H1 (cell line): ENCODE measurements around the gene UROD. TPM values are rescaled to one million over a fixed set of nuclear protein-coding genes. Genes with fewer than 3 reads are reported as not detected.
A peak's percentile ranks its signal among the peaks of the same experiment; 100 is the strongest.

Source experiments
- CTCF ChIA-PET: fragments of 300-600 bp; sonication (Branson Sonifier 250); formaldehyde crosslinking; loops from one replicate; lab custom pipeline; 2021; ENCODE audit not compliant: partially characterized antibody; lab: Charles Lee
- POLR2A ChIA-PET: fragments of 300-600 bp; sonication (Branson Sonifier 250); formaldehyde crosslinking; loops from one replicate; lab custom pipeline; 2021; ENCODE audit warnings: inconsistent platforms; ENCODE audit not compliant: partially characterized antibody; lab: Charles Lee
- DNase-seq, 2 experiments: peaks; one replicate each; pipeline versions ENCODE4 v3.0.0 to v3.0.0-alpha.2; 2010 to 2022; ENCODE audit warnings: low spot score in 2 of 2, low read depth in 1 of 2, mixed read lengths in 1 of 2
- FAIRE-seq: peaks from 2 replicates; lab custom pipeline; 2011; peaks lifted over from hg19 to GRCh38; lab: Jason Lieb, UNC
- H2AFZ ChIP-seq: 2 replicates; pipeline ENCODE4 v1.8.1; 2012; ENCODE audit warnings: low read length, inconsistent platforms
- H2AK5ac ChIP-seq: 2 replicates; pipeline ENCODE4 v1.6.1; 2013; ENCODE audit warnings: low read depth, low read length
- H2BK120ac ChIP-seq: replicated peaks from 2 replicates; pipeline ENCODE3; 2013; ENCODE audit warnings: low read depth, low read length, inconsistent platforms
- H2BK12ac ChIP-seq: 2 replicates; pipeline ENCODE4 v1.6.1; 2013; ENCODE audit warnings: low read depth, low read length
- H2BK15ac ChIP-seq: 2 replicates; pipeline ENCODE4 v1.6.1; 2013; ENCODE audit warnings: low read length
- H2BK20ac ChIP-seq: 2 replicates; pipeline ENCODE4 v1.6.1; 2013; ENCODE audit warnings: low read length
- H2BK5ac ChIP-seq: 2 replicates; pipeline ENCODE4 v1.6.1; 2013; ENCODE audit warnings: low read depth, low read length
- H3K14ac ChIP-seq: 2 replicates; pipeline ENCODE4 v1.6.1; 2013; ENCODE audit warnings: inconsistent platforms; ENCODE audit not compliant: insufficient read length
- H3K18ac ChIP-seq: 2 replicates; pipeline ENCODE4 v1.6.1; 2013; ENCODE audit warnings: low read length; ENCODE audit errors: extremely low read depth
- H3K23ac ChIP-seq: 2 replicates; pipeline ENCODE4 v1.6.1; 2013; ENCODE audit warnings: inconsistent platforms; ENCODE audit not compliant: insufficient read length
- H3K23me2 ChIP-seq: 2 replicates; pipeline ENCODE4 v1.6.1; 2013; ENCODE audit warnings: low read depth, low read length
- H3K27ac ChIP-seq: 2 replicates; pipeline ENCODE4 v1.6.1; 2011; ENCODE audit warnings: low read depth, low read length, inconsistent platforms
- H3K27me3 ChIP-seq, 4 experiments: replicated peaks in 1 of 4; 1 replicate in 1 of 4; 2 replicates in 3 of 4; pipeline versions ENCODE4 v1.6.1 to v1.8.1; 2011 to 2013; ENCODE audit warnings: low read length in 3 of 4, mild to moderate bottlenecking in 3 of 4, inconsistent platforms in 2 of 4, mixed read lengths in 2 of 4, moderate library complexity in 1 of 4; ENCODE audit not compliant: control insufficient read depth in 3 of 4, insufficient read depth in 3 of 4; ENCODE audit errors: extremely low read depth in 1 of 4
- H3K36me3 ChIP-seq, 4 experiments: 2 replicates each; pipeline versions ENCODE4 v1.6.1 to v1.8.1; 2011 to 2013; ENCODE audit warnings: mild to moderate bottlenecking in 4 of 4, low read length in 3 of 4, moderate library complexity in 2 of 4, control low read depth in 1 of 4, inconsistent platforms in 1 of 4; ENCODE audit not compliant: insufficient read depth in 4 of 4, control insufficient read depth in 2 of 4
- H3K4ac ChIP-seq: replicated peaks from 2 replicates; pipeline ENCODE3; 2013; ENCODE audit warnings: low read length, low read depth, mixed read lengths, inconsistent platforms; ENCODE audit not compliant: insufficient read length
- H3K4me1 ChIP-seq, 4 experiments: replicated peaks in 1 of 4; 1 replicate in 1 of 4; 2 replicates in 3 of 4; pipeline versions ENCODE4 v1.6.1 to v1.8.1; 2011 to 2013; ENCODE audit warnings: low read length in 3 of 4, inconsistent platforms in 2 of 4, mixed read lengths in 1 of 4; ENCODE audit not compliant: insufficient read depth in 4 of 4, control insufficient read depth in 3 of 4
- H3K4me2 ChIP-seq, 2 experiments: 2 replicates each; pipeline versions ENCODE4 v1.6.1 to v1.8.1; 2011 to 2013; ENCODE audit warnings: low read depth in 2 of 2, low read length in 2 of 2, control low read depth in 1 of 2, inconsistent platforms in 1 of 2, mild to moderate bottlenecking in 1 of 2; ENCODE audit not compliant: insufficient read depth in 1 of 2
- H3K4me3 ChIP-seq, 4 experiments: fragments of 200-600, 300-600 bp in 1 of 4; sonication (generic), shearing (Covaris generic), sonication (Bioruptor Twin) in 1 of 4; 2 replicates each; pipeline versions ENCODE4 v1.5.1 to v1.8.1; 2011 to 2016; ENCODE audit warnings: low read length in 4 of 4, low read depth in 3 of 4, control low read depth in 2 of 4, inconsistent platforms in 2 of 4, mild to moderate bottlenecking in 2 of 4, mixed read lengths in 1 of 4, moderate library complexity in 1 of 4; ENCODE audit not compliant: insufficient read depth in 2 of 4; ENCODE audit errors: extremely low read depth in 1 of 4
- H3K56ac ChIP-seq: replicated peaks from 2 replicates; pipeline ENCODE3; 2013; ENCODE audit warnings: low read depth, mild to moderate bottlenecking, mixed read lengths, low read length, inconsistent platforms; ENCODE audit not compliant: insufficient read length
- H3K79me1 ChIP-seq: 2 replicates; pipeline ENCODE4 v1.6.1; 2013; ENCODE audit warnings: low read depth, low read length, control low read depth
- H3K79me2 ChIP-seq, 2 experiments: 2 replicates each; pipeline versions ENCODE4 v1.6.1 to v1.8.1; 2012 to 2013; ENCODE audit warnings: low read length in 2 of 2, mild to moderate bottlenecking in 2 of 2, inconsistent platforms in 1 of 2; ENCODE audit not compliant: insufficient read depth in 2 of 2, control insufficient read depth in 1 of 2
- H3K9ac ChIP-seq, 4 experiments: replicated peaks in 1 of 4; 1 replicate in 1 of 4; 2 replicates in 3 of 4; pipeline versions ENCODE4 v1.6.1 to v1.8.1; 2011 to 2013; ENCODE audit warnings: low read depth in 3 of 4, low read length in 3 of 4, control low read depth in 2 of 4, mild to moderate bottlenecking in 2 of 4, moderate library complexity in 2 of 4, inconsistent platforms in 1 of 4; ENCODE audit errors: extremely low read depth in 1 of 4
- H3K9me3 ChIP-seq, 2 experiments: 2 replicates each; pipeline versions ENCODE4 v1.6.1 to v1.8.1; 2012 to 2013; ENCODE audit warnings: mild to moderate bottlenecking in 2 of 2, moderate library complexity in 2 of 2, control low read depth in 1 of 2, inconsistent platforms in 1 of 2, low read depth in 1 of 2, low read length in 1 of 2, mixed read lengths in 1 of 2; ENCODE audit not compliant: insufficient read depth in 2 of 2
- H4K20me1 ChIP-seq, 2 experiments: replicated peaks in 1 of 2; 2 replicates each; pipeline versions ENCODE3 to v1.8.1; 2011 to 2013; ENCODE audit warnings: inconsistent platforms in 2 of 2, low read length in 2 of 2, mild to moderate bottlenecking in 1 of 2; ENCODE audit not compliant: insufficient read depth in 2 of 2, control insufficient read depth in 1 of 2
- H4K5ac ChIP-seq: 2 replicates; pipeline ENCODE4 v1.6.1; 2013; ENCODE audit warnings: low read length, low read depth, mixed read lengths, inconsistent platforms; ENCODE audit not compliant: insufficient read length
- H4K8ac ChIP-seq: 2 replicates; pipeline ENCODE4 v1.8.0; 2013; ENCODE audit warnings: mild to moderate bottlenecking, moderate library complexity, low read length, inconsistent platforms; ENCODE audit not compliant: insufficient read depth; ENCODE audit errors: extremely low read depth
- H4K91ac ChIP-seq: replicated peaks from 2 replicates; pipeline ENCODE3; 2013; ENCODE audit warnings: low read length, mixed read lengths, inconsistent platforms; ENCODE audit not compliant: insufficient read length
- BCL11A ChIP-seq, 2 experiments: IDR thresholded peaks; one replicate each; pipeline ENCODE4 v1.6.1; 2011; ENCODE audit warnings: low read depth in 2 of 2, low read length in 2 of 2, mild to moderate bottlenecking in 2 of 2
- CHD2 ChIP-seq: IDR thresholded peaks from 2 replicates; pipeline ENCODE4 v1.6.1; 2012; ENCODE audit warnings: low read length, improper control_type of control experiment
- POLR2AphosphoS5 ChIP-seq: IDR thresholded peaks from 2 replicates; pipeline ENCODE4 v1.6.1; 2011; ENCODE audit warnings: low read depth, low read length
- RBBP5 ChIP-seq: IDR thresholded peaks from 2 replicates; pipeline ENCODE4 v1.7.1; 2012; ENCODE audit warnings: low read depth, mild to moderate bottlenecking, inconsistent platforms, low read length, moderate library complexity, borderline replicate concordance
- RNF2 ChIP-seq: fragments of 200-900, 300-1000 bp; sonication (generic); IDR thresholded peaks from 2 replicates; pipeline ENCODE4 v1.7.1; 2016; ENCODE audit warnings: borderline replicate concordance, low read depth, mild to moderate bottlenecking, antibody characterized with exemption, low read length; ENCODE audit not compliant: poor library complexity, severe bottlenecking; ENCODE audit errors: missing control alignments
- SRF ChIP-seq: IDR thresholded peaks from 2 replicates; pipeline ENCODE4 v1.6.1; 2011; ENCODE audit warnings: mild to moderate bottlenecking, low read depth, low read length, moderate library complexity
- WGBS, 2 experiments: shearing (Covaris generic) in 1 of 2; methylation state at CpG; one replicate each; pipeline versions ENCODE4 v1.1.6 to v1.1.7; 2013 to 2015; ENCODE audit warnings: low lambda C conversion rate in 2 of 2, mixed read lengths in 2 of 2, inconsistent platforms in 1 of 2, low coverage in 1 of 2, missing lambda C conversion rate in 1 of 2; ENCODE audit not compliant: insufficient replicate concordance in 2 of 2, insufficient coverage in 1 of 2, insufficient read length in 1 of 2; ENCODE audit errors: extremely low coverage in 1 of 2, missing lambda C conversion rate in 1 of 2; 5-methylcytosine and 5-hydroxymethylcytosine counted together
- polyA plus RNA-seq, 7 experiments: library from polyadenylated mRNA; depleted of rRNA in 3 of 7; stranded (reverse) in 5 of 7; unstranded in 2 of 7; fragments of >200 nt in 5 of 7; fragments of 200-250 nt in 2 of 7; gene quantifications; 1 replicate in 5 of 7; 2 replicates in 1 of 7; 4 replicates in 1 of 7; pipeline versions ENCODE4 v1.2.1 to v1.2.3, GENCODE V29; 2011 to 2013; ENCODE audit warnings: missing spikeins in 2 of 7, mixed read lengths in 2 of 7
- total RNA-seq: library from RNA; stranded (reverse); fragmentation: NEBNext Ultra II Directional; extraction: Animal tissue kit (Norgen Biotek cat#: 25700); gene quantifications from 2 replicates; pipeline ENCODE4 v1.2.1, GENCODE V29; 2021
- TF ChIP-seq, protein P1 (sequence below), 3 experiments: IDR thresholded peaks; 1 replicate in 2 of 3; 2 replicates in 1 of 3; pipeline versions ENCODE4 v1.5.1 to v1.6.1; 2011; ENCODE audit warnings: low read length in 3 of 3, mild to moderate bottlenecking in 3 of 3, inconsistent platforms in 2 of 3, low read depth in 1 of 3, moderate library complexity in 1 of 3; ENCODE audit not compliant: insufficient read depth in 1 of 3; ENCODE audit errors: control extremely low read depth in 1 of 3
- TF ChIP-seq, protein P2 (sequence below): IDR thresholded peaks from 2 replicates; pipeline ENCODE4 v1.6.1; 2012; ENCODE audit warnings: inconsistent platforms

Gene UROD
- total and polyA plus RNA-seq, 2 of the 8 experiments (the other 6 are each of a cell fraction or from before 2014, with no cell fraction given), result 86.6 to 220 TPM

DNA sequence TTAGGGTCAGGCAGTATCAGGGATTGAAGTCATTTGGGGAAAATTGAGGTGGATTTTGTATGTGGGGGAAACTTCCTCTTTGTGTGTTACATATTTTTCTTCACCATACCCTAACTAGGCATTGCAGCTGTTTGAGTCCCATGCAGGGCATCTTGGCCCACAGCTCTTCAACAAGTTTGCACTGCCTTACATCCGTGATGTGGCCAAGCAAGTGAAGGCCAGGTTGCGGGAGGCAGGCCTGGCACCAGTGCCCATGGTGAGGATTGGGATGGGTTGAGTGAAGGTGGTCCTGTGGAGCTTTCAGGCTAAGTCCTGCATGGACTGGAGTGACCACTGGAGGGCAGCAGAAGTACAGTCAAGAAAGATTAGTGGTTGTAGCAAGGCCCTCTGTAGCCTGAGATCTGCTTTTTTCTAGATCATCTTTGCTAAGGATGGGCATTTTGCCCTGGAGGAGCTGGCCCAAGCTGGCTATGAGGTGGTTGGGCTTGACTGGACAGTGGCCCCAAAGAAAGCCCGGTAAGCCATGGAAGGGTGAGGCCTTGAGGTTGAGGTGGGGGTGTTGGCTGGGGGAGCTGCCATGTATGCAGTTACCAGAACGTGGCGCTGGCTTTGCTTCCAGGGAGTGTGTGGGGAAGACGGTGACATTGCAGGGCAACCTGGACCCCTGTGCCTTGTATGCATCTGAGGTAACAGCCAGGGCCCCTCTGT lies 2.4 kb downstream of the UROD start:
- H3K4me2 ChIP-seq, result no peak overlapping the region
- H2BK12ac ChIP-seq, result no peak overlapping the region
- H3K36me3 ChIP-seq, result 0 out of 8 replicates have a peak, but pooled peaks cover 0 to 4% (median 2%) of the 10 kb centered on the region in 4 experiments
- no peak overlapping the region for H3K14ac ChIP-seq
- no peak overlapping the region for H2AFZ ChIP-seq
- DNase-seq, result peak in 1 of 2 experiments; percentile 90
- peaks cover 5 to 10% (median 6%) of the 10 kb centered on the region in 4 experiments; a peak in 6 of 7 replicates for H3K4me1 ChIP-seq
- H3K4me3 ChIP-seq, result no peak overlapping the region
- ChIA-PET CTCF (interaction anchor here (0.5 to 15.4 kb wide), 50 partner anchors 9 to 555 kb away, joined by 3 to 424 read pairs (median 4); partner anchors contain the start of genes EIF2B3, HPDL, MUTYH and RPS8), POLR2A (interaction anchor here (0.6 to 3.3 kb wide), 10 partner anchors 9 to 507 kb away, joined by 3 to 13 read pairs (median 4); partner anchors contain the start of genes EIF2B3, HPDL, MUTYH and PRDX1)
- no peak overlapping the region for H4K5ac ChIP-seq
- H3K27me3 ChIP-seq, result no peaks in the 10 kb centered on the region
- H3K18ac ChIP-seq, result no peak overlapping the region
- H3K79me2 ChIP-seq, result no peaks in the 10 kb centered on the region; a peak in 1 of 4 replicates
- no peak overlapping the region for H2BK20ac ChIP-seq
- H3K23ac ChIP-seq, result no peak overlapping the region
- H3K4ac ChIP-seq, result no peak overlapping the region
- 70% methylated on average over 6 of the region's 6 CpGs; no CpG with 5 or more reads in 1 of the 2 experiments for WGBS, 2 experiments
- peak; percentile 92 for FAIRE-seq
- no peaks in the 10 kb centered on the region for H3K9me3 ChIP-seq
- H3K9ac ChIP-seq, result no peak overlapping the region
- H3K79me1 ChIP-seq, result no peaks in the 10 kb centered on the region
- H3K27ac ChIP-seq, result no peak overlapping the region
- H3K23me2 ChIP-seq, result peaks cover 10% of the 10 kb centered on the region
- H2AK5ac ChIP-seq, result no peak overlapping the region
- no peak overlapping the region for H2BK5ac ChIP-seq
- H4K91ac ChIP-seq, result no peak overlapping the region
- H4K8ac ChIP-seq, result peak overlapping the region; percentile 86
- H3K56ac ChIP-seq, result no peak overlapping the region
- H2BK120ac ChIP-seq, result no peak overlapping the region
- H2BK15ac ChIP-seq, result no peak overlapping the region
- H4K20me1 ChIP-seq, result peaks cover 0 to 3% of the 10 kb centered on the region in 2 experiments
- TF ChIP-seq RBBP5 (no peak), POLR2AphosphoS5 (0 out of 2 replicates have a peak, but pooled peaks have one; percentile 25), CHD2 (no peak), BCL11A (IDR thresholded peaks at IDR 0.05; ENCODE audit: low read depth in 2 of 2, low read length in 2 of 2) (no peak), SRF (no peak), RNF2 (no peak)
- TF ChIP-seq, protein P1, sequence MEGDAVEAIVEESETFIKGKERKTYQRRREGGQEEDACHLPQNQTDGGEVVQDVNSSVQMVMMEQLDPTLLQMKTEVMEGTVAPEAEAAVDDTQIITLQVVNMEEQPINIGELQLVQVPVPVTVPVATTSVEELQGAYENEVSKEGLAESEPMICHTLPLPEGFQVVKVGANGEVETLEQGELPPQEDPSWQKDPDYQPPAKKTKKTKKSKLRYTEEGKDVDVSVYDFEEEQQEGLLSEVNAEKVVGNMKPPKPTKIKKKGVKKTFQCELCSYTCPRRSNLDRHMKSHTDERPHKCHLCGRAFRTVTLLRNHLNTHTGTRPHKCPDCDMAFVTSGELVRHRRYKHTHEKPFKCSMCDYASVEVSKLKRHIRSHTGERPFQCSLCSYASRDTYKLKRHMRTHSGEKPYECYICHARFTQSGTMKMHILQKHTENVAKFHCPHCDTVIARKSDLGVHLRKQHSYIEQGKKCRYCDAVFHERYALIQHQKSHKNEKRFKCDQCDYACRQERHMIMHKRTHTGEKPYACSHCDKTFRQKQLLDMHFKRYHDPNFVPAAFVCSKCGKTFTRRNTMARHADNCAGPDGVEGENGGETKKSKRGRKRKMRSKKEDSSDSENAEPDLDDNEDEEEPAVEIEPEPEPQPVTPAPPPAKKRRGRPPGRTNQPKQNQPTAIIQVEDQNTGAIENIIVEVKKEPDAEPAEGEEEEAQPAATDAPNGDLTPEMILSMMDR (IDR thresholded peaks at IDR 0.05; ENCODE audit: control extremely low read depth in 1 of 3, insufficient read depth in 1 of 3, low read depth in 1 of 3, low read length in 3 of 3), result peak; percentile 78 to 95 (median 86)
- TF ChIP-seq, protein P2, sequence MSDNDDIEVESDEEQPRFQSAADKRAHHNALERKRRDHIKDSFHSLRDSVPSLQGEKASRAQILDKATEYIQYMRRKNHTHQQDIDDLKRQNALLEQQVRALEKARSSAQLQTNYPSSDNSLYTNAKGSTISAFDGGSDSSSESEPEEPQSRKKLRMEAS, result 0 out of 2 replicates have a peak, but pooled peaks have one; percentile 19
